DND-41 (cell line): ENCODE results near the gene TGIF2.

Experiments
- CTCF ChIP-seq: IDR thresholded peaks from 2 replicates; pipeline ENCODE4 v1.5.1; 2012; ENCODE audit warnings: borderline replicate concordance, low read length, moderate library complexity, mild to moderate bottlenecking; ENCODE audit not compliant: poor library complexity, severe bottlenecking; ENCODE audit errors: extremely low read depth
- EZH2 ChIP-seq: IDR thresholded peaks from 3 replicates; pipeline ENCODE4 v1.6.1; 2012; ENCODE audit warnings: borderline replicate concordance, low read depth, mild to moderate bottlenecking, moderate library complexity, low read length, inconsistent platforms; ENCODE audit not compliant: severe bottlenecking

GRCh38 chr20:36532822-36533221 lies 40.6 kb upstream of the TGIF2 start:
- TF ChIP-seq CTCF (no peak), EZH2 (no peak)
